ENCODE data around the gene ZNF333.

Gene ZNF333

GRCh38 chr19:14689598-14690503 is at the start of gene ZNF333:
TSS of gene ZNF333 (plus strand) at chr19:14690048. CDS start at chr19:14693492, 3,444 bp downstream.
- peak; percentile 60 for DNase-seq (ENCODE audit: low read depth, low spot score)

GRCh38 chr19:14648506-14648905 is 41.3 kb upstream of the ZNF333 start:
- DNase-seq (ENCODE audit: low read depth, low spot score): no peak

GRCh38 chr19:14649020-14649419 is 40.8 kb upstream of the ZNF333 start:
- no peak for DNase-seq (ENCODE audit: low read depth, low spot score)

DNA sequence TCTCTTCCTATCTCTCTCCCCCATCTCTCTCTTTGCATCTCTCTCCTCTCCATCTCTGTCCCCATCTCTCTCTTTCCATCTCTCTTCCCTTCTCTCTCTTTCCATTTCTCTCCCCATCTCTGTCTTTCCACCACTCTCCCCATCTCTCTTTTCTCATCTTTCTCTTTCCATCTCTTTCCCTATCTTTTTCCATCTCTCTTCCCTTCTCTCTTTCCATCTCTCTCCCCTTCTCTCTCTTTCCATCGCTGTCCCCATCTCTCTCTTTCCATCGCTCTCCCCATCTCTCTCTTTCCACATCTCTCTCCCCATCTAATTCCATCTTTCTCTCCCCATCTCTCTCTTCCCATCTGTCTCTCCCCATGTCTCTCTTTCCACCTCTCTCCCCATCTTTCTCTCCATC is 39.7 kb upstream of the ZNF333 start:
- no peak for DNase-seq (ENCODE audit: low read depth, low spot score)

GRCh38 chr19:14654786-14655560 is 34.9 kb upstream of the ZNF333 start:
- no peak for DNase-seq (ENCODE audit: low read depth, low spot score)

GRCh38 chr19:14655726-14656125 is 34.1 kb upstream of the ZNF333 start:
- DNase-seq (ENCODE audit: low read depth, low spot score): no peak

- no peak for DNase-seq (ENCODE audit: low read depth, low spot score)
Measured at GRCh38 chr19:14659874-14660489, 29.9 kb upstream of the ZNF333 start.

GRCh38 chr19:14661372-14661924 is 28.4 kb upstream of the ZNF333 start:
- no peak for DNase-seq (ENCODE audit: low read depth, low spot score)

- no peak for DNase-seq (ENCODE audit: low read depth, low spot score)
Measured at GRCh38 chr19:14669940-14670339, 19.9 kb upstream of the ZNF333 start.

- DNase-seq (ENCODE audit: low read depth, low spot score): no peak
Measured at GRCh38 chr19:14670408-14670807, 19.4 kb upstream of the ZNF333 start.

DNA sequence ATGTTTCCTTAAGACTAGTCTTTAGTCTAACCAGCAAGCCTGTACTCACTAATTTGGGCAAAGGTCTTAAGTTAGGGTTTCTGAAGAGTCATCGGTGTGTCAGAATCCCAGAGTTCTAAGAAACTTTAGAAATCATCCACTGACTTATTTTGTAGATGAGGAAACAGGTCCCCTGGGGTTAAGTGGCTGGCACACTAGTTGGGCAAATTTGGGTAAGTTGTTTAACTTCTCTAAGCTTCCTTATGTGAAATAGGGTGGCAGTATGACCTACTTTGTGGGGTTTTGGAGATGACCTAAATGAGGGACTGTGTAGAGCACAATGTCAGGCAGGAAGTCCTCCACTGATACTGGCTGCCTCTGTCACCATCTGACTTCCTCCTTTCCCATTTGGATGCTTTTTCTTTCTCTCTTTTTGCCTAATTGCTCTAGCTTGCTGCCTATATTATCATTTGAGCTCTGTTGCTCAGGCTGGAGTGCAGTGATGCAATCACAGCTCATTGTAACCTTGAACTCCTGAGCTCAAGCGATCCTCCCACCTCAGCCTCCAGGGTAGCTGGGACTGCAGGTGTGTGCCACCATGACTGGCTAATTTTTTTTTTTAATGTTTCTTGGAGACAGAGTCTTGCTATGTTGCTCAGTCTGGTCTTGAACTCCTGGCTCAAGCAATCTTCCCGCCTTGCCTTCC is 17.5 kb upstream of the ZNF333 start:
- DNase-seq (ENCODE audit: low read depth, low spot score): no peak

DNA sequence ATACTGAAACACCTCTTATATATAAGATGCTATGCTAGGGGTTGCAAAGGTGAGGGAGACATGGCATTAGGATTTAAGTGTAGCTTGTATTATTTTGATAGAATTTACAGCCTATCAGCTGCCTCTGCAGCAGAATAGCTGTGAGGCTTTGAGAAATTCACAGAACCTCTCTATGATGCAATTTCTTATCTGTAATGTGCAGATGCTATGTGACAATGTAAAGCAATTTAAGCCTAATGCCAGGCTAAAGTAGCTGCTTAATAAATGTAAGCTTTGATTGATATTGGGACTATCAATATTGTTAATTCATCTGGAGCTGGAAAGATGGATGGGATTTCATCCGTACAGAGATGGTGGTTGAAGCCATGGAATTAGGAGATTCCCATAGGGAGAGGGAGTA is 16.8 kb upstream of the ZNF333 start:
- no peak for DNase-seq (ENCODE audit: low read depth, low spot score)

GRCh38 chr19:14674764-14675163 is 15.1 kb upstream of the ZNF333 start, which contains the start of gene ADGRE3:
TSS of gene ADGRE3 (minus strand) at chr19:14674844. CDS start at chr19:14674770, 74 bp downstream.
- DNase-seq (ENCODE audit: low read depth, low spot score): no peak

DNA sequence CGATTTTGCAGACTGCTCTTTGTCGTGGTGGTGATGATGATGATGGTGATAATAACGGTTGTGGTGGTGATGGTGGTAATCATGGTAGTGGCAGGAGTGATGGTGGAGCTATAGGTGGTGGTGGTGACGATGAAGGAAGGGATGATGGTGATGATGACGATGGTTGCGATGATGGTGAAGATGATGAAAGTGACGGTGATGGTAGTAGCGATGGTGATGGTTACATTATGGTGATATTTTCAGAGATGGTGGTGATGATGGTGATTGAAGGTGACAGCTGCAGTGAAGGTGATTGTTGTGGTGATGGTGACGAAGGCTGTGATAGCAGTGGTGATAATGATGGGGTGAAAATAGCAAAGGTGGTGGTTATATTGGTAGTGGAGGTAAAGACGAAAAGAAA is 13.1 kb upstream of the ZNF333 start:
- no peak for DNase-seq (ENCODE audit: low read depth, low spot score)

DNA sequence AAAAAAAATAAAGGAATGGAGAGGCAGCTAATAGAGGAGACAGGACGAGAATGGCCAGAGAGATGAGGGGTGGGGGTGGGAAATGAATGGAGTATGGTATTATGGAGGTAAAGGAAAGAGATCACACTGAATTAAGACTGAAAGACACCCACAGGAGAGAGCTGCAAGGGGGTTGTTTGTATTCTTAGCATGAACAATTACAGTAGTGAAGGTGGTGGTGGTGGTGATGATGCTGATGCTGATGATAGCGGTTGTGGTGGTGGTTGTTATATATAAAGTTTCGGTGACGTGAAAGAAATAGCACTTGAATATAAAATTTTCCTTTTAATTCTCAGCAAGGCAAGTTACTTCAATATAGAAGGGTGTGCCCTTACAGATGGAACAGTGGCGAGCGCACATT is 12.4 kb upstream of the ZNF333 start:
- DNase-seq (ENCODE audit: low read depth, low spot score): no peak

GRCh38 chr19:14678199-14678598 is 11.6 kb upstream of the ZNF333 start:
- no peak for DNase-seq (ENCODE audit: low read depth, low spot score)

DNA sequence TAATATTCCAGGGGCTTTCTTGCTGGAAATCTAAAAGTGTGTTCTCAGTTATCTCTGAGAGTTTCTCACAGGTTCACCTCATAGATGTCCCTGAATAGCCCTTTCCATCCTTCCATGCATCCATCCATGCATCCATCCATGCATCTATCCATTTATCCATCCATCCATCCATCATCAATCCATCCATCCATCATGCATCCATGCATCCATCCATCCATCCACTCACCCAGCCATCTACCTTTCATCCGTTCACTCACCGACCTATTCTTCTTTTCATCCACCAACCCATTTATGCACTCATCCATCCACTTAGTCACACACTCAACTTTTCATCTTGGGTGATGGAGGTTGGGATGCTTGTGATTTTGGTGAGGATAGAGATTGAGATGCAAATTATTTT is 7.8 kb upstream of the ZNF333 start:
- no peak for DNase-seq (ENCODE audit: low read depth, low spot score)

- DNase-seq (ENCODE audit: low read depth, low spot score): no peak
Measured at GRCh38 chr19:14683439-14683838, 6.4 kb upstream of the ZNF333 start.

- DNase-seq (ENCODE audit: low read depth, low spot score): no peak
Measured at GRCh38 chr19:14686411-14686810, 3.4 kb upstream of the ZNF333 start.

DNA sequence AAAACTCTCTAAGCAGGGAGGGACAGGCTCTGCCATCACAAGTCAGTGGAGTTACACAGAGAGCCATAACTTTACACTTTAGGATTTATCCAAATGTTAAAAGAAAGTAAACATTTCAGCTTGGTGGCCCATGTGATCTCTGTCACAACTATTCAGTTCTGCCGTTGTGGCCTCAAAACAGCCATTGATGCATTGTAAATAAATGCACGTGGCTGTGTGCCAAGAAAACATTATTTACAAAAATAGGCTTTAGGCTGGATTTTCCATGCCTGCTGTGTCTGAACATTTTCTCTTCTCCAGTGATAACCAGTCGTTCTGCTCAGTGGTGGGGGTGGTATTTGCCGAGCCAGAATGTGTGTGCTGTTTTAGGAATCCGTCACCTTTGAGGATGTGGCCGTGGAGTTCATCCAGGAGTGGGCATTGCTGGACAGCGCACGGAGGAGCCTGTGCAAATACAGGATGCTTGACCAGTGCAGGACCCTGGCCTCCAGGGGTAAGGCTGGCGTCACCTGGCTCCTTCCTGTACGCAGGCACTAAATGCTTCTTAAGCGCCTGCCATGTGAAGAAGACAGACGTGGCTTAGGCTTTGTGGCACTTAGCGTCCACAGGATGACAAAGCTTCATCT is 4.9 kb downstream of the ZNF333 start:
- no peak for DNase-seq (ENCODE audit: low read depth, low spot score)

- no peak for DNase-seq (ENCODE audit: low read depth, low spot score)
Measured at GRCh38 chr19:14695471-14695870, 5.6 kb downstream of the ZNF333 start.
